GM19455 (cell line): ENCODE results near the gene GAREM1.
"Not testable (repeated sequence)": the region's sequence is repeated elsewhere in the genome, so short reads cannot be mapped to it uniquely, and the experiment has no call there.

ENCODE experiments used
- ATAC-seq: cut with Tn5 transposase; IDR thresholded peaks from one replicate; pipeline ENCODE4 v1.9.1; 2021; ENCODE audit not compliant: unreplicated experiment

The GAREM1 gene

DNA sequence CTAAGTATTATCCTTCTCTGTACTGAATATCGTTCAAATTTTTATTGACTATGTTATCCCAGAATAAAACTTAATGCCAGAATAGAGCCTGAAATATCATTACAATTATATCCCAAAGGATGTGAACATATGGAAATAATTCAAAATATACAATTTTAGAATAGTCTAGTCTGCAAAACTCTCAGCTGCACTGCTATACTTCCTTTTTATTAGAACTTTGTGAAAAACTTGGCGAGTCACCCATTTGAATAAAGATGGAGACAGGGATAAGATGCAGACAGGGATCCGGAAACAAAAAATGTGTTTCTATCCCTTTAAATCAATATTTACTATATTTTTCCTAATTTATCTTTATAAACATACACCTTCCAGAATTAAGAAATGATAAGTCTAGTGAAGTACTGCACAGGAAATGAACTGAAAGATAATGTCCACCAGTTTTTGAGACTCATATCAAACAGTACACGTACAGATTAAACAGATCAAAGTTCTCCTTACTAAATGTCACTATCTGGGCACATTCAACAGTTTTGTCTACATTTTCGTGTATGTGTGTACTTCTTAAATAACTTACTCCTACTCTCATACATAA, 173.0 kb downstream of the GAREM1 start:
- no peak for ATAC-seq

DNA sequence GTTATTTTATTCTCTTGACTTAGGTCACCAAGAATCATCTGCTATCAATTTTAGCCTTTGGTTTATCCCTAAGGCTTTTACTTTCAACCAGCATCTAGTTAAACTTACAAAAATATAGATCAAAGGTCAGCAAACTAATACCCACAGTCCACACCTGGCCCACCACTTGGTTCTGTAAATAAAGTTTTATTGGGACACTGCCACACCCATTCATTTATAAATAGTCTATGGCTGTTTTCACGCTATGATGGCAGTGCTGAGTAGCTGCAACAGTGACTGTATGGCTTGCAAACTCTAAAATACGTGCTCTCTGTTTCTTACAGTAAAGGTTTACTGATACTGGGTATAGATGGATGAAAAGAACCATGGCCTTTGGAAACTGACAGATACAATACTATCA, 173.8 kb downstream of the GAREM1 start:
- no peak for ATAC-seq

DNA sequence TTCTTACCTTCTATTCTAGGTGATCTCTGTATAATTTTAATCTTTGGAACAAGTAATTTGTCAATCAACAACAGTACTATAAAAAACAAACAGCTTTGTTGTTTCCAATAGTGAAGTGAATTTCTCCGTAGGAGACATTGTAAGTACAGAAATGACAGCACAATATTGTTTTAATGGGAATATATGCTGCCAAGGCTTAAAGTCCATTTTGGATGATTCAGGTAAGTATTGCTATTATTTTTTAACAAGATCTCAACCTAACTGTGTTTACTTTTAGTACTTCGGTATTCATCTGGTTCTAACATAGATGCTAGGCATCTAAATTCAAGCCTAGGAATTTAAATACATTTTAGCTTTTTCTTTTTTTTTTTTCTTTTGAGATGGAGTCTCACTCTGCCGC, 175.1 kb downstream of the GAREM1 start:
- ATAC-seq: no peak

- ATAC-seq: no peak
Observed at GRCh38 chr18:32293107-32293506, 177.6 kb downstream of the GAREM1 start.

DNA sequence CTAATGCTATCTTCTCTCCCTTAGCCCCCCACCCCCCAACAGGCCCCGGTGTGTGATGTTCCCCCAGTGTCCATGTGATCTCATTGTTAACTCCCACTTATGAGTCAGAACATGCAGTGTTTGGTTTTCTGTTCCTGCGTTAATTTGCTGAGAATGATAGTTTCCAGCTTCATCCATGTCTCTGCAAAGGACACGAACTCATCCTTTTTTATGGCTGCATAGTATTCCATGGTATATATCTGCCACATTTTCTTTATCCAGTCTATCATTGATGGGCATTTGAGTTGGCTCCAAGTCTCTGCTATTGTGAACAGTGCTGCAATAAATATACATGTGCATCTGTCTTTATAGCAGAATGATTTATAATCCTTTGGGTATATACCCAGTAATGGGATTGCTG, 179.1 kb downstream of the GAREM1 start:
- ATAC-seq: not testable (repeated sequence)

DNA sequence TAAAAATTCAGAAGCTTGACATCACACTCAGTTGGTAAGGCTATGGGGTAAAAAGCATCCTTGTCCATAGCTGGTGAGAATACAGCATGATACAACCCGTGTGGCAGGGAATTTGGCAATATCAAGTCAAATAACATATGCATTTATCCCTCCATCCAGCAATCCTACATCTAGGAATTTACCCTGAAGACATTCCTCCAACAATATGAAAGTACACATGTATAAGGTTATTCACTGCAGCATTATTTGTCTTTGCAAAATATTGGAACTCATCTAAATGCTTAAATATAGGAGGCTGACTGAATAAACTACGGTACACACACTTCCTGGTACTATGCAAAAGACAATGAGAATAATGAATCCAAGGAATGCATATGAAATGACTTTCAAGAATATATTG, 179.9 kb downstream of the GAREM1 start:
- no peak for ATAC-seq

DNA sequence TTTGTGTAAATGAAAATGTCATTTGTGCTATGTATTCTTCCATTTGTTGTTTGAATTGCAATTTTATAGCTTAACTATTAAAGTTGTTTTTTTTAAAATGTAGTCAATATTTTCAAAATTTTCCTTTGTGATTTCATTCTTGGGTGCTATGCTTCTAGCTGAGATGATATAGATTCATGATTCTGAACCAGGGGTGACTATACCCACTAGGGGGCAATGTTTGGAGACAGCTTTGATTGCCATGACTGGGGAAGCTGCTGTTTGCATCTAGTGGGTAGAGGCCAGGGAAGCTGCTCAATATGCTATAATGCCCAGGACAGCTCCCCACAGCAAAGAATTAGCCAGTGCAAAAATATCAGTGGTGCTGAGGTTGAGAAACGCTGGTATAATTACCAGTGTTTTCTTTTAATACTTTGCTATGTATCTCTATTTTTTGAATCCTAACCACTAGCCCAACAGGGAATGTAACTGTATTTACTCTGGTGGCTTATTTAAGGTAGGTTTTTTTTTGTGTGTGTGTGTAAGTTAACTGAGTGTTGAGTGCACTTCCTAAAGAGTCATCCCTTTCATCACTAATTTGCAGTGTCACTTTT, 181.1 kb downstream of the GAREM1 start:
- ATAC-seq: no peak

DNA sequence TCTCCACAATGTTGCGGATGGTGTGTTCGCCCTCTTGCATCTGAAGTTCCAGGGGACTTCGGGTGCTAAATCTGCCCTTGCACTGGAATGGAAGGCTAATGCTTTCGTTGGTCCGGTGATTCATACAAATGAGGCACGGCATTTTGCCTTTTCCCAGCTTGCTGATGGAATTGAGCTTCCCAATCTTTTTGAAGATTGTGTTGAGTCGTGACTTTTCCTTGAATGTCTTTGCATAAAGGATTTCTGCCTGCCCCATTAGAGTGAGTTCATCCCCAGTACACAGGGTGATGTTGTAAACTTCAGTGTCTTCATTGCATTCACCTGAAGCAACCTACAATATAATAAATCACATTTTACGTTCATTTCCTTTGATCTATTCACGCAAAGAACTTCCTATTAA, 182.8 kb downstream of the GAREM1 start:
- ATAC-seq: no peak

DNA sequence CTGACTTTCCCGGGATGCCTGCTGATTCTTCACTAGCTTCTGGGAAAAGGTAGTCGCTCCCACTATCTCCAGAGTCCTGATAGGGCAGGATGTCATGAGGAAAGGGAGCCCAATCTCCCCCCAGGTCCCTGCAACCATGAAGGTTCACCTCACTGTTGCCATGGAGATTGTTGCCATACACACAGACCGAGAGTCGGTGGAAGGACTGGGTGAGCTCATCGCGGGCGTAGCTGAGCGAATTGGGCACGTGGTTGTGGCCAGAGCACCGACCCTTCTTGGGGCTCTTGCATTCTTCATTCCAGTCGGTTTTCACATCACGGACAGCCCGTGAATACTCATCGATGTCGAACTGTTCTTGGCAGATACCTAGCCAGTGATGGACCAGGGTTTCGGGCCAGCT, 183.4 kb downstream of the GAREM1 start:
- no peak for ATAC-seq

GRCh38 chr18:32286749-32287148, 183.9 kb downstream of the GAREM1 start:
- no peak for ATAC-seq

DNA sequence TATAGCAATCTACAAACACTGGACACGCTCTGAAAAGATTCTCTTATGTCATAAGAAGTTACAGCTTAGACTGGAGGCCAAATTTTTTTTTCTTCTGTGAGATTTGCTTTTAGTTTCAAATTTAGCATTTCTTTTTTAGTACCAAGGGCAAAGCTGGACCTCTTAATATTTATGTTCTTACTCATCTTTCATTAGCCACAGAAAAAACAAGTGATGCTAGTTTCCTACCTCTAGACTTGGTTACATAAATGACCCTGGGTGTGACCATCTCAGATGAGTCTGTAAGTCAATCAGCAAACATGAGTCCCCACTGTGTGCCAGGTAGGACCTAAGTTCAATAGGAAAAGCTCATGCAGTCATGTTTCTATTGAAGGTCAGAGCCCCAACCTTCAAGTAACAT, 186.4 kb downstream of the GAREM1 start:
- ATAC-seq: no peak

DNA sequence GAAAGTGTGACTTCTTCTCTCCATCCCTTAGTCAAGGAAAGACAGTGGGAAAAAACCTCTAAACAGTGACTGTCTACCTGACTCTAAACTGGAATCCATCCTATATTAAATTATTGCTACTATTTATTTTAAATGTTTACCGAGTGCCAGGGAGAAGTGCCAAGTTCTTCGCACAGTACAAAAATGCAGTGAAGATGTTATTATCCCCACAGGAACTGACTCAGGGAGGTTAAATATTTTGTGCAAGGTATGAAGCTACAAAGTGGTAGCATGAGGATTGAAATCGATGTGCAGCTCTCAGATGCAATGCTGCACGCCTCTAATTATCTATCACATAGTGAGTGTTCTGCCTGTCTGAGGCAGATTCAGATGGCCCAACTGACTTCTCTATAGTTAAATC, 189.8 kb downstream of the GAREM1 start:
- ATAC-seq: no peak

DNA sequence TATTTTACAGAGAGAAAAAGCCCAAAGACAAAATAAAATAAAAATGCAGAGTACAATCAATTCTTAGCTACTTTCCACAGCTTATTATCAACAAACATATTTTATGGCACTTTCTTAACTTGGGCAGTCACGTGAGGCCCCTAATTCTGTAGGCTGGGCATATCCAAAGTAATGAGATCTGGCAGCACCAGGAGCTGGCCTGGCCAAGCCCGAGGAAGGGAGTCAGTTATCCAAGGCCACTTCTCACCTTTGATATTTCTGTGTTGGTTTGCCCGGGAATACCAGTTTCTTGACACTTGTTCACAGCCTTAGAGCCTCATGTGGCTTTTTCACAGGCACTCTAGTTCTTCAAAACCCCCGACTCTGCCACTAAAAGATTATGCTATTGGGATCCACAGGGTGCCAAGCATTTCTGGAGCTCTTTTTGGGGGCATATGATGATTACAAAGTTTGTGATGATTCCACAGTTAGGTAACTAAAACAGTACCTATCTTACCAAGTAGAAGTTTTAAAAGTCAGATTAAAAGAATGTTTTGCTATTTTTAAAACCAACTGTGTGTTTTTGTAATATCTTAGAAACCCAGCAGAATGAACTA, 190.4 kb downstream of the GAREM1 start:
- no peak for ATAC-seq

GRCh38 chr18:32278177-32278799, 192.4 kb downstream of the GAREM1 start:
- no peak for ATAC-seq

DNA sequence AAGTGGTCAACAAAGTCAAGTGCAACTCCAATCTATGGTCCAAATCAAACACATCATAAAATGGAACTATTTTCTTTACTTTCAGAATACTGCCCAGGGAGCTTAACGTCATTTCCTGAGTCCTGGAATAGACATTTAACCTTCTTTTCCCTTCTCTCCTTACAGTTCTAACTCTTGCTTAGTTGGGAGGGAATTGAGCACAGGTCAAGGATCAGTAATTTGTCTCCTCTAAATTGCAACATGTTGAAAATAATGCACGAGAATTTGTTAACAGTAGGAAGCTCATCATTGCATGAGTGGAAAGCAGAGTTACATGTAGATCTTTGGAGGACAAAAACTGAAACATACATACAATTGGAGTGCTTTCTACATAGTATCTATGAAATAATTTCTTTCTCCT, 193.1 kb downstream of the GAREM1 start:
- no peak for ATAC-seq

DNA sequence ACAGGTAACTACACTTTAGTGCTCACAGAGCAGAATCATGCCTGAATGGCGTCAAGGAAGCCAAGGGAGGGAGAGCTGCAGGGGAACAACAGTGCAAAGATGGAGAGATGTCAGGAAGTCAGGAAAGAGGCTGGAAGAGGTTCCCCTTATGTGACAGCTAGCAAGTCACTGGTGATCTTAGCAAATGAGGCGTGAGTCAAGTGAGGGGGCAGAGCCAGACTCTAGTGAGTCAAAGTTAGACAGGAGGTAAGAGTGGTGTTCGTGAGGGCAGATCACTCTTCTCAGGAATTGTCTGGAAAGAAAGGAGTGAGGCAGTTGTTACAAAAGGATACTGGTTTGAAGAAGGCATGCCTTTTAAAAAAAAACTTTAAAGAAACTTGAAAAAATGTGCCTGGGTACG, 193.8 kb downstream of the GAREM1 start:
- no peak for ATAC-seq

GRCh38 chr18:32276256-32276655, 194.4 kb downstream of the GAREM1 start:
- no peak for ATAC-seq

- ATAC-seq: no peak
Observed at GRCh38 chr18:32275221-32275620, 195.5 kb downstream of the GAREM1 start.

- no peak for ATAC-seq
Observed at GRCh38 chr18:32274307-32274706, 196.4 kb downstream of the GAREM1 start.

- ATAC-seq: peak; percentile 69
Observed at GRCh38 chr18:32271672-32272208, 198.9 kb downstream of the GAREM1 start.

DNA sequence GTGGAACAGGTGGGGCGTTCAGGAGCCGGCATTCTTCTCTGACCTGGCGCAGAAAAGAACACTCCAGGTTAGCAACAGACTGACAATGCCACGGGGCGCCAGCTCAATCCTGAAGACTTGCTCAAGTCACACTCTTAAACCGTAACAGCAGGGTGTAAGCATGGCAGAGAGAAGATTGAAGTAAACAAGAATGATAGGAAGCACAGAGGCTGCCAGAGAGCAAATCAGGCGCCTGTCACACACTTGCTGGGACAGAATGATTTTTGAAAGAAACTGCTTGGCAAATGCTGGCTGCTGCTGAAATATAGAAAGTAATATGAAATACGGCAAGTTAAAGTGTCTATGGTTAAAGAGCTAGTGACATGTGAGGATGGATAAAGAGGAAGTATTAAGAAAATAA, 200.3 kb downstream of the GAREM1 start:
- ATAC-seq: no peak

- no peak for ATAC-seq
Observed at GRCh38 chr18:32267463-32267862, 203.2 kb downstream of the GAREM1 start.
